Thymus (tissue), 11 donors: ENCODE measurements around the gene RASAL2. TPM values are rescaled to one million over a fixed set of nuclear protein-coding genes. Genes with fewer than 3 reads are reported as not detected.
"Not testable (repeated sequence)": the region's sequence is repeated elsewhere in the genome, so short reads cannot be mapped to it uniquely, and the experiment has no call there.

Experiments used
- DNase-seq, 9 donors: peaks; one replicate each; pipeline ENCODE4 v3.0.0-alpha.2; 2013; ENCODE audit warnings: low spot score in 9 of 9, low read depth in 6 of 9, missing footprints in 1 of 9
- H3K27ac ChIP-seq, 2 donors: one replicate each; pipeline ENCODE4 v1.5.1; 2013; ENCODE audit warnings: control low read depth in 1 of 2, low read depth in 1 of 2, low read length in 1 of 2, mild to moderate bottlenecking in 1 of 2, moderate library complexity in 1 of 2
- H3K27me3 ChIP-seq, 2 donors: one replicate each; pipeline ENCODE4 v1.5.1; 2013; ENCODE audit warnings: low read length in 1 of 2; ENCODE audit not compliant: control insufficient read depth in 2 of 2, insufficient read depth in 1 of 2
- H3K36me3 ChIP-seq, 2 donors: one replicate each; pipeline ENCODE4 v1.5.1; 2013; ENCODE audit warnings: low read length in 1 of 2, mild to moderate bottlenecking in 1 of 2, moderate library complexity in 1 of 2; ENCODE audit not compliant: control insufficient read depth in 2 of 2, insufficient read depth in 2 of 2
- H3K4me1 ChIP-seq, 2 donors: one replicate each; pipeline ENCODE4 v1.5.1; 2013; ENCODE audit warnings: low read length in 2 of 2; ENCODE audit not compliant: control insufficient read depth in 2 of 2, insufficient read depth in 2 of 2
- H3K4me3 ChIP-seq, 2 donors: one replicate each; pipeline ENCODE4 v1.5.1; 2013; ENCODE audit warnings: low read length in 2 of 2, control low read depth in 1 of 2, mild to moderate bottlenecking in 1 of 2
- H3K9me3 ChIP-seq, 2 donors: one replicate each; pipeline ENCODE4 v1.5.1; 2013; ENCODE audit warnings: low read length in 1 of 2, mild to moderate bottlenecking in 1 of 2; ENCODE audit not compliant: control insufficient read depth in 2 of 2, insufficient read depth in 1 of 2
- WGBS: extraction: QIAGEN DNeasy Blood & Tissue Kit; methylation state at CpG from one replicate; pipeline ENCODE4 v1.1.7; 2013; 5-methylcytosine and 5-hydroxymethylcytosine counted together
- polyA plus RNA-seq: library from polyadenylated mRNA; stranded (reverse); fragments of 200-250 nt; gene quantifications from one replicate; pipeline ENCODE4 v1.2.3, GENCODE V29; 2013
- total RNA-seq: library from RNA; stranded (reverse); fragments of 120-200 nt; gene quantifications from one replicate; pipeline ENCODE4 v1.2.4, GENCODE V29; 2013
- donor health status: healthy.

Gene RASAL2
- total and polyA plus RNA-seq, 2 donors: 1.9 to 2.6 TPM

- no peak overlapping the region for H3K27ac ChIP-seq
Observed at GRCh38 chr1:178189814-178190213, 95.9 kb downstream of the RASAL2 start.

DNA sequence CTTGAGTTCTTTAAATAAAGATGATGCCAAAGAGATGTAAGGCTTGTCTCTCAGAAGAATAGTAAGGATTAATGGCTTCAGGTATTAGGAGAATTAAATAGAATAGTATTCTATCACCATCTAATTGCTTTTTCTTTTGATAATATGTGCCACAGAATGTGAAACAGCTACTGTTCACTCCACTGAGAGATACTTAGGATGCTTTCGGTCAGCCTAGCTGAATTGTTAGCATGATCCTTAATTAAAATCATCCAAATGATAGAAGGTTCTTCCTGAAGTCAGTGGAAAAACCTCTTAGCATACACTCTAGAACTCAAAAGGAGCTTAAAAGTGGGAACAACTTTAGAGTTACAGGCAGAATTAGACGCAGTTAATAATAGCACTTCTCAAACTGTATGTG is 97.0 kb downstream of the RASAL2 start:
- Histone ChIP-seq H3K36me3 (no peaks in the 10 kb centered on the region), H3K4me3 (no peak overlapping the region), H3K4me1 (no peaks in the 10 kb centered on the region), H3K27ac (no peak overlapping the region), H3K9me3 (no peaks in the 10 kb centered on the region), H3K27me3 (no peaks in the 10 kb centered on the region)
- no peak for DNase-seq
- WGBS: 96% methylated on average over 2 of the region's 2 CpGs

More at GRCh38 chr1:178189814-178190213, 95.9 kb downstream of the RASAL2 start:
- WGBS: 77% methylated on average over 3 of the region's 3 CpGs
- H3K36me3 ChIP-seq: no peaks in the 10 kb centered on the region
- peak in 4 of 9 donors; percentile 2 to 24 (median 13) for DNase-seq
- H3K27me3 ChIP-seq: no peaks in the 10 kb centered on the region
- H3K4me3 ChIP-seq: no peak overlapping the region
- H3K9me3 ChIP-seq: no peaks in the 10 kb centered on the region
- no peaks in the 10 kb centered on the region for H3K4me1 ChIP-seq

- no peaks in the 10 kb centered on the region for H3K9me3 ChIP-seq
- no peaks in the 10 kb centered on the region for H3K36me3 ChIP-seq
- no peaks in the 10 kb centered on the region for H3K27me3 ChIP-seq
- 38% methylated on average over 3 of the region's 3 CpGs for WGBS
- H3K4me1 ChIP-seq: no peaks in the 10 kb centered on the region
- DNase-seq: peak in 1 of 9 donors; percentile 7
- no peak overlapping the region for H3K27ac ChIP-seq
- H3K4me3 ChIP-seq: no peak overlapping the region
Observed at GRCh38 chr1:178192686-178193085, 98.8 kb downstream of the RASAL2 start.

DNA sequence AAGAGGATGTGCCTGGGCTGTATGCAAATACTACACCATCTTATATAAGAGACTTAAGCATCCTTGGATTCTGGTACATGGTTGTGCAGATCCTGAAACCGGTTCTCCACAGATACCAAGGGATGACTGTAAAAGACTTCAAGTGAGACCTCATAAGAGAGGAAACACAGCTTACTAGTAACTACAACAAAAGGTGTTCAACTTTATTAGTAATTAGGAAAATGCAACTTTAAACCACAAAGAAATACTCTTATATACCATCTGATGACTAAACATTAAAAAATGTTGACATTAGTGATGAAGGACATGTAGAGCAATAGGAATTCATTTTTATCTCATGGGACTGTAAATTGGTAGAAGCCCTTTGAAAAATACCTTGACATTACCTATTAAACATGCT is 102.7 kb downstream of the RASAL2 start:
- Histone ChIP-seq H3K4me1 (no peaks in the 10 kb centered on the region), H3K27ac (no peak overlapping the region)

GRCh38 chr1:178202095-178202494 is 108.2 kb downstream of the RASAL2 start:
- H3K27ac ChIP-seq, H3K36me3 ChIP-seq, H3K4me3 ChIP-seq, DNase-seq, H3K27me3 ChIP-seq, H3K9me3 ChIP-seq, H3K4me1 ChIP-seq: not testable (repeated sequence)
- WGBS: 96% methylated on average over 4 of the region's 4 CpGs

More for the DNA sequence above, 102.7 kb downstream of the RASAL2 start:
- H3K27me3 ChIP-seq: no peaks in the 10 kb centered on the region
- DNase-seq: no peak
- H3K9me3 ChIP-seq: peaks cover 0 to 7% of the 10 kb centered on the region in 2 donors
- no peak overlapping the region for H3K4me3 ChIP-seq
- 96% methylated on average over 1 of the region's 1 CpG for WGBS
- H3K36me3 ChIP-seq: no peaks in the 10 kb centered on the region

GRCh38 chr1:178202546-178202945 is 108.6 kb downstream of the RASAL2 start:
- not testable (repeated sequence) for H3K9me3 ChIP-seq, H3K4me3 ChIP-seq, H3K27ac ChIP-seq, H3K36me3 ChIP-seq, DNase-seq, H3K27me3 ChIP-seq, H3K4me1 ChIP-seq
- 95% methylated on average over 2 of the region's 2 CpGs for WGBS

- 97% methylated on average over 11 of the region's 11 CpGs for WGBS
- not testable (repeated sequence) for DNase-seq, H3K9me3 ChIP-seq, H3K4me3 ChIP-seq, H3K27me3 ChIP-seq, H3K4me1 ChIP-seq, H3K36me3 ChIP-seq, H3K27ac ChIP-seq
Observed at GRCh38 chr1:178208269-178208856, 114.5 kb downstream of the RASAL2 start.

DNA sequence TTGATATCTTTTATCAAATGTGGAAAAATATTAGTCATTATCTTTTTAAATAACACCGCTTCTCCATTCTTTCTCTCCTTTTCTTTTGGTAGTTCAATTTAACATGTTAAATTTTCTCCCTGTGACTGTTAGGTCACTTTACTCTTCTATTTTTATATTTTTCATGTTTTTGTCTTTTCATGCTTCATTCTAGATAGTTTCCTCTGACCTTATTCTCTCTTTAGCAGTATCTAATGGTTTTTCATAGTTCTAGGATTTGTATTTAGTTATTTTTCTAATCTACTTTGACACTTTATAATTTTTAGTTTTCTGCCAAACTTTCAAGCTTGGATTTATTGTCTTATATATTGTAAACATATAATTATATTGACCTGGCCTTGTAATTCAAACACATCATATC is 116.0 kb downstream of the RASAL2 start:
- Histone ChIP-seq H3K27ac (no peak overlapping the region), H3K4me1 (no peaks in the 10 kb centered on the region), H3K36me3 (no peaks in the 10 kb centered on the region), H3K9me3 (no peaks in the 10 kb centered on the region), H3K4me3 (no peak overlapping the region), H3K27me3 (no peaks in the 10 kb centered on the region)
- 100% methylated on average over 1 of the region's 1 CpG for WGBS
- no peak for DNase-seq

DNA sequence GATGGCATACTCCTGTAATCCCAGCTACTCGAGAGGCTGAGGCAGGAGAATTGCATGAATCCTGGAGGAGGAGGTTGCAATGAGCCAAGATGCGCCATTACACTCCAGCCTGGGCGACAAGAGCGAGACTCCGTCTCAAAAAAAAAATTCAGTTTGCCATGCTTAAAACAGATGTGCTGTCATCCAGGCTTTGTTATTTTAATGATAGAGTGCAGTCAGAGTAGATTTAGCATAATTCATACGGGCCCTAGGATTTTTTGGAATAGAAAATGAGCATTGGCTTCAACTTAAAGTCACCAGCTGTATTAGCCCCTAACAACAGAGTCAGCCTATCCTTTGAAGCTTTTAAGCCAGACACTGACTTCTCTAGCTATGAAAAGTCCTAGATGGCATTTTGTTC is 124.6 kb downstream of the RASAL2 start:
- Histone ChIP-seq H3K4me1 (no peaks in the 10 kb centered on the region), H3K27ac (no peak overlapping the region), H3K9me3 (no peaks in the 10 kb centered on the region), H3K4me3 (no peak overlapping the region), H3K36me3 (no peaks in the 10 kb centered on the region), H3K27me3 (no peaks in the 10 kb centered on the region)
- DNase-seq: no peak
- WGBS: 97% methylated on average over 6 of the region's 6 CpGs
